Endothelial cell of umbilical vein (primary cell): ENCODE results near the gene HYAL1. TPM values are rescaled to one million over a fixed set of nuclear protein-coding genes. Genes with fewer than 3 reads are reported as not detected.

Experiments
- BruUV-seq: library from RNA; stranded (reverse); fragments of 400-500 nt; replicated peaks from 2 replicates; lab custom pipeline; 2021; lab: Mats Ljungman, UMichigan
- CTCF ChIA-PET: fragments of 300-600, 350-600 bp; sonication (Branson Sonifier 250); formaldehyde crosslinking; loops from one replicate; lab custom pipeline; 2021; ENCODE audit warnings: antibody characterized with exemption, inconsistent platforms; lab: Charles Lee
- POLR2A ChIA-PET: fragments of 300-600, 350-600 bp; sonication (Branson Sonifier 250); formaldehyde crosslinking; loops from one replicate; lab custom pipeline; 2021; ENCODE audit warnings: antibody characterized with exemption, inconsistent platforms; lab: Charles Lee
- DNase-seq: peaks from one replicate; pipeline ENCODE4 v3.0.0-alpha.2; 2011; ENCODE audit warnings: low read depth, low spot score
- FAIRE-seq: peaks from 2 replicates; lab custom pipeline; 2011; peaks lifted over from hg19 to GRCh38; lab: Jason Lieb, UNC
- H2AFZ ChIP-seq: 2 replicates; pipeline ENCODE4 v1.6.0; 2012; ENCODE audit warnings: low read depth, low read length, control low read depth, inconsistent platforms
- H3K27ac ChIP-seq: 2 replicates; pipeline ENCODE4 v1.5.1; 2011; ENCODE audit warnings: low read depth, mild to moderate bottlenecking, control low read depth, low read length, moderate library complexity; ENCODE audit not compliant: insufficient read depth
- H3K27me3 ChIP-seq, 2 experiments: 2 replicates each; pipeline versions ENCODE4 v1.6.0 to v1.6.1; 2011; ENCODE audit warnings: low read length in 2 of 2, mixed read lengths in 1 of 2; ENCODE audit not compliant: control insufficient read depth in 2 of 2, insufficient read depth in 2 of 2
- H3K36me3 ChIP-seq, 2 experiments: 2 replicates in 1 of 2; 3 replicates in 1 of 2; pipeline ENCODE4 v1.5.1; 2011; ENCODE audit warnings: low read length in 2 of 2, mild to moderate bottlenecking in 1 of 2, moderate library complexity in 1 of 2; ENCODE audit not compliant: control insufficient read depth in 2 of 2, insufficient read depth in 2 of 2; ENCODE audit errors: extremely low read depth in 1 of 2
- H3K4me1 ChIP-seq: 3 replicates; pipeline ENCODE4 v1.5.1; 2011; ENCODE audit warnings: mild to moderate bottlenecking, low read length; ENCODE audit not compliant: control insufficient read depth, insufficient read depth; ENCODE audit errors: extremely low read depth
- H3K4me2 ChIP-seq: 2 replicates; pipeline ENCODE4 v1.6.1; 2011; ENCODE audit warnings: low read length, control low read depth, mixed read lengths; ENCODE audit not compliant: insufficient read depth
- H3K4me3 ChIP-seq, 3 experiments: fragments of 200-600 bp in 1 of 3; sonication (generic), shearing (Covaris generic) in 1 of 3; replicated peaks in 1 of 3; 2 replicates each; pipeline ENCODE4 v1.5.1; 2011 to 2016; ENCODE audit warnings: control low read depth in 3 of 3, low read length in 3 of 3, mild to moderate bottlenecking in 2 of 3, inconsistent platforms in 1 of 3, low read depth in 1 of 3, moderate library complexity in 1 of 3; ENCODE audit not compliant: insufficient read depth in 1 of 3
- H3K79me2 ChIP-seq: 2 replicates; pipeline ENCODE4 v1.6.0; 2012; ENCODE audit warnings: low read length, inconsistent platforms; ENCODE audit not compliant: control insufficient read depth, insufficient read depth
- H3K9ac ChIP-seq: replicated peaks from 2 replicates; pipeline ENCODE3; 2011; ENCODE audit warnings: low read length, control low read depth; ENCODE audit not compliant: insufficient read depth; ENCODE audit errors: extremely low read depth
- H3K9me1 ChIP-seq: replicated peaks from 3 replicates; pipeline ENCODE4 v1.6.0; 2011; ENCODE audit warnings: mild to moderate bottlenecking, low read length; ENCODE audit not compliant: control insufficient read depth, insufficient read depth; ENCODE audit errors: extremely low read depth
- H3K9me3 ChIP-seq: replicated peaks from 2 replicates; pipeline ENCODE4 v1.5.1; 2012; ENCODE audit warnings: low read length, inconsistent platforms; ENCODE audit not compliant: control insufficient read depth, insufficient read depth
- H4K20me1 ChIP-seq: replicated peaks from 2 replicates; pipeline ENCODE3; 2011; ENCODE audit warnings: mild to moderate bottlenecking, low read length; ENCODE audit not compliant: control insufficient read depth, insufficient read depth; ENCODE audit errors: extremely low read depth
- CTCF ChIP-seq, 2 donors: IDR thresholded peaks; 1 replicate in 1 of 2; 2 replicates in 1 of 2; pipeline ENCODE4 v1.5.1; 2011; ENCODE audit warnings: low read length in 2 of 2, mild to moderate bottlenecking in 2 of 2, moderate library complexity in 2 of 2, control low read depth in 1 of 2, inconsistent platforms in 1 of 2, low read depth in 1 of 2; ENCODE audit not compliant: insufficient read depth in 1 of 2; ENCODE audit errors: extremely low read depth in 1 of 2
- EZH2 ChIP-seq: IDR thresholded peaks from 2 replicates; pipeline ENCODE4 v1.6.1; 2012; ENCODE audit warnings: borderline replicate concordance, low read depth, mild to moderate bottlenecking, moderate library complexity, low read length, inconsistent platforms; ENCODE audit not compliant: severe bottlenecking
- MYC ChIP-seq: IDR thresholded peaks from one replicate; pipeline ENCODE4 v1.6.1; 2011; ENCODE audit warnings: mild to moderate bottlenecking, low read depth, low read length
- POLR2A ChIP-seq: IDR thresholded peaks from 2 replicates; pipeline ENCODE4 v1.6.1; 2012; ENCODE audit warnings: low read depth, mild to moderate bottlenecking, control low read depth, low read length
- POLR2AphosphoS5 ChIP-seq: IDR thresholded peaks from 2 replicates; pipeline ENCODE4 v1.6.1; 2012; ENCODE audit warnings: low read depth, mild to moderate bottlenecking, control low read depth, low read length, moderate library complexity; ENCODE audit not compliant: insufficient read depth
- dilution Hi-C: fragments of 300-500 bp; cut with MboI; formaldehyde crosslinking; loops from one replicate; pipeline ENCODE4 v1.15.0; 2019; ENCODE audit warnings: low sequenced_read_pairs; ENCODE audit not compliant: extremely low pct_ligation_motif_present
- intact Hi-C: fragments of 100-400 bp; cut with micrococcal nuclease; formaldehyde crosslinking; loops from one replicate; pipeline ENCODE4 v1.10.0; 2022
- polyA plus RNA-seq, 4 experiments: library from polyadenylated mRNA; depleted of rRNA in 3 of 4; stranded (reverse) in 3 of 4; unstranded in 1 of 4; fragments of >200 nt; gene quantifications; 2 replicates each; pipeline versions ENCODE4 v1.2.1 to v1.2.3, GENCODE V29; 2011 to 2012; ENCODE audit warnings: missing spikeins in 1 of 4
- total RNA-seq: library from RNA; stranded (reverse); gene quantifications from 2 replicates; pipeline ENCODE4 v1.2.3, GENCODE V29; 2021

HYAL1 gene
- total and polyA plus RNA-seq, 2 donors (not counting 3 experiments of a cell fraction or from before 2014, with no cell fraction given), result 2.2 to 3.3 TPM

- no peak overlapping the region for H2AFZ ChIP-seq
- H3K79me2 ChIP-seq, result no peaks in the 10 kb centered on the region
- no peak for TF ChIP-seq POLR2AphosphoS5
- TF ChIP-seq CTCF (IDR thresholded peaks at IDR 0.05; ENCODE audit: extremely low read depth in 1 of 2, insufficient read depth in 1 of 2, low read depth in 1 of 2, low read length in 2 of 2), result no peak
- no peak for TF ChIP-seq EZH2
- TF ChIP-seq MYC, result no peak
- TF ChIP-seq POLR2A, result no peak
- H3K9me3 ChIP-seq, result no peaks in the 10 kb centered on the region
- no TSS peak for BruUV-seq
- no peaks in the 10 kb centered on the region for H3K9me1 ChIP-seq
- POLR2A ChIA-PET, result interaction anchor here (0.6 kb wide), 1 partner anchor 71 kb away, joined by 3 read pairs; no protein-coding TSS in a partner anchor
- DNase-seq (no peak), FAIRE-seq (no peak)
- H3K9ac ChIP-seq, result no peak overlapping the region
- H3K4me2 ChIP-seq, result no peak overlapping the region
- intact Hi-C loops, result loop anchor here (2.0 kb wide), 1 partner anchor 17 kb away; no protein-coding TSS in a partner anchor
- H3K4me1 ChIP-seq, result peaks cover 2% of the 10 kb centered on the region
- dilution Hi-C loops, result no loop called here
- no peak overlapping the region for H3K4me3 ChIP-seq
- H3K36me3 ChIP-seq, result no peaks in the 10 kb centered on the region
- H3K27me3 ChIP-seq, result peaks cover 19 to 22% of the 10 kb centered on the region in 2 experiments
- H3K27ac ChIP-seq, result no peak overlapping the region
- CTCF ChIA-PET, result interaction anchor here (0.5 to 4.7 kb wide), 7 partner anchors 11 to 77 kb away, joined by 3 to 53 read pairs (median 4); no protein-coding TSS in a partner anchor
- no peaks in the 10 kb centered on the region for H4K20me1 ChIP-seq
These were observed 31.9 kb downstream of the HYAL1 start for GRCh38 chr3:50271314-50271936.
